ENCODE measurements around the gene C12orf54.

DNA sequence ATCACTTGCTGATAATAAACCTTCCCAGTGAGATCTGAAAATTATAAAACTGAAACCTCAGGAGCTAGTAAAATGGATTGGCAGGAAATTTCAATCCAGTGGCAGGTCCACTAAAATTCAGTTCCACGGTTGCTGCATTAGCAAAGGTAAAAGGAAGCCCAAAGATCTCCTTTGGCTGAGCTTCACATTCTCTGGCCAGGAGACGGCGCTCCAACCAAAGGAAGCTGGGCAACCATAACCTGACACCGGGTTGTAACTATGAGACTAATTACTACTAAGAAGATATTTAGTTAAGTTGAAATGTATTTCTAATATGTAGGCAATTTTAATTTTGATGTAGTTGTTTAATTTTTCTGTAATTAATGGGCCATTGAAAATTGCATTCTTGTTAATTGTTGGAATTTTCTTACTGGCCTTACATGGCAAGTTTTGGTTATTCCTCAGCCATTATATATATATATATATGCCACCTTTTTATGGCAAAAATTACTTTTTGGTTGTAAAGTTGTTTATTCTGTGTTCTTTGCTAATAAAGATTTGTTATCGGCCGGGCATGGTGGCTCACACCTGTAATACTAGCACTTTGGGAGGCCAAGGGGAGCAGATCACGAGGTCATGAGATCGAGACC lies 60.1 kb downstream of the C12orf54 start:
- TF ChIP-seq, protein P1, sequence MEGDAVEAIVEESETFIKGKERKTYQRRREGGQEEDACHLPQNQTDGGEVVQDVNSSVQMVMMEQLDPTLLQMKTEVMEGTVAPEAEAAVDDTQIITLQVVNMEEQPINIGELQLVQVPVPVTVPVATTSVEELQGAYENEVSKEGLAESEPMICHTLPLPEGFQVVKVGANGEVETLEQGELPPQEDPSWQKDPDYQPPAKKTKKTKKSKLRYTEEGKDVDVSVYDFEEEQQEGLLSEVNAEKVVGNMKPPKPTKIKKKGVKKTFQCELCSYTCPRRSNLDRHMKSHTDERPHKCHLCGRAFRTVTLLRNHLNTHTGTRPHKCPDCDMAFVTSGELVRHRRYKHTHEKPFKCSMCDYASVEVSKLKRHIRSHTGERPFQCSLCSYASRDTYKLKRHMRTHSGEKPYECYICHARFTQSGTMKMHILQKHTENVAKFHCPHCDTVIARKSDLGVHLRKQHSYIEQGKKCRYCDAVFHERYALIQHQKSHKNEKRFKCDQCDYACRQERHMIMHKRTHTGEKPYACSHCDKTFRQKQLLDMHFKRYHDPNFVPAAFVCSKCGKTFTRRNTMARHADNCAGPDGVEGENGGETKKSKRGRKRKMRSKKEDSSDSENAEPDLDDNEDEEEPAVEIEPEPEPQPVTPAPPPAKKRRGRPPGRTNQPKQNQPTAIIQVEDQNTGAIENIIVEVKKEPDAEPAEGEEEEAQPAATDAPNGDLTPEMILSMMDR (optimal IDR thresholded peaks at IDR 0.05 in 1 of 3, IDR thresholded peaks at IDR 0.05 in 1 of 3, conservative IDR thresholded peaks at IDR 0.05 in 1 of 3; ENCODE audit: extremely low read depth in 1 of 3, insufficient read depth in 2 of 3, low read length in 3 of 3): peak in 1 of 3 experiments; percentile 83
- TF ChIP-seq EZH2 (IDR thresholded peaks at IDR 0.05; ENCODE audit: low read length): no peak
